Stomach (tissue), 9 donors: Measurements from ENCODE around the gene FNDC8. TPM values are rescaled to one million over a fixed set of nuclear protein-coding genes. Genes with fewer than 3 reads are reported as not detected.

ENCODE experiments used
- DNase-seq, 2 donors: peaks; one replicate each; pipeline versions ENCODE4 v3.0.0 to v3.0.0-alpha.2; 2013 to 2019
- H3K27ac ChIP-seq, 5 donors: fragments of 200-600 bp in 4 of 5; sonication (generic) in 4 of 5; one replicate each; pipeline ENCODE4 v1.5.1; 2013 to 2019; ENCODE audit warnings: mild to moderate bottlenecking in 1 of 5, moderate library complexity in 1 of 5
- H3K27me3 ChIP-seq, 3 donors: fragments of 200-600 bp; sonication (generic); one replicate each; pipeline ENCODE4 v1.5.1; 2017 to 2019; ENCODE audit warnings: mixed run types in 1 of 3
- H3K36me3 ChIP-seq, 4 donors: fragments of 200-600 bp; sonication (generic); 1 replicate in 3 of 4; 2 replicates in 1 of 4; pipeline ENCODE4 v1.5.1; 2016 to 2019
- H3K4me1 ChIP-seq, 4 donors: fragments of 200-600 bp; sonication (generic); one replicate each; pipeline ENCODE4 v1.5.1; 2016 to 2019
- H3K4me3 ChIP-seq, 4 donors: fragments of 200-600 bp; sonication (generic) in 3 of 4; one replicate each; pipeline ENCODE4 v1.5.1; 2016 to 2019; ENCODE audit warnings: mild to moderate bottlenecking in 1 of 4
- H3K9me3 ChIP-seq, 4 donors: fragments of 200-600 bp; sonication (generic); one replicate each; pipeline ENCODE4 v1.5.1; 2016 to 2019
- EP300 ChIP-seq: sonication (generic); formaldehyde crosslinking; IDR thresholded peaks from one replicate; pipeline ENCODE4 v1.6.1; 2017; ENCODE audit warnings: antibody characterized with exemption
- POLR2A ChIP-seq, 4 donors: fragments of 450-650 bp; IDR thresholded peaks; one replicate each; pipeline ENCODE4 v1.6.1; 2016; ENCODE audit warnings: antibody characterized with exemption in 4 of 4, control low read depth in 2 of 4, mild to moderate bottlenecking in 1 of 4, moderate library complexity in 1 of 4
- POLR2AphosphoS5 ChIP-seq, 3 donors: sonication (generic); formaldehyde crosslinking; IDR thresholded peaks; one replicate each; pipeline ENCODE4 v1.6.1; 2016; ENCODE audit warnings: antibody characterized with exemption in 3 of 3
- WGBS, 5 donors: extraction: QIAGEN DNeasy Blood & Tissue Kit in 3 of 5; methylation state at CpG; one replicate each; pipeline versions ENCODE4 v1.1.5 to v1.1.7; 2013 to 2018; 5-methylcytosine and 5-hydroxymethylcytosine counted together
- intact Hi-C: fragments of 100-400 bp; cut with DNase I; formaldehyde crosslinking; loops from one replicate; pipeline ENCODE4 v1.15.1; 2023; ENCODE audit warnings: low total_unique reads
- polyA plus RNA-seq, 3 donors: library from polyadenylated mRNA; stranded (reverse); fragments of 200-250 nt; gene quantifications; one replicate each; pipeline ENCODE4 v1.2.3, GENCODE V29; 2013
- total RNA-seq, 5 donors: library from RNA; depleted of rRNA; stranded (reverse); fragments of >200 nt; gene quantifications; one replicate each; pipeline versions ENCODE4 v1.1.0 to v1.2.3, GENCODE V29; 2014 to 2016
- TF ChIP-seq, protein P1 (sequence below), 7 experiments: fragments of 450-650 bp in 4 of 7; fragments of 200-600 bp in 3 of 7; sonication (generic) in 3 of 7; IDR thresholded peaks; one replicate each; pipeline ENCODE4 v1.5.1; 2016 to 2019; ENCODE audit warnings: antibody characterized with exemption in 7 of 7, control low read depth in 2 of 7, mild to moderate bottlenecking in 1 of 7
- donor health status: healthy with polysubstance abuse.
- donor health status: Bipolar disorder and iron deficiency.
- donor health status: healthy.

FNDC8 gene
- total and polyA plus RNA-seq, 8 donors: not detected

DNA sequence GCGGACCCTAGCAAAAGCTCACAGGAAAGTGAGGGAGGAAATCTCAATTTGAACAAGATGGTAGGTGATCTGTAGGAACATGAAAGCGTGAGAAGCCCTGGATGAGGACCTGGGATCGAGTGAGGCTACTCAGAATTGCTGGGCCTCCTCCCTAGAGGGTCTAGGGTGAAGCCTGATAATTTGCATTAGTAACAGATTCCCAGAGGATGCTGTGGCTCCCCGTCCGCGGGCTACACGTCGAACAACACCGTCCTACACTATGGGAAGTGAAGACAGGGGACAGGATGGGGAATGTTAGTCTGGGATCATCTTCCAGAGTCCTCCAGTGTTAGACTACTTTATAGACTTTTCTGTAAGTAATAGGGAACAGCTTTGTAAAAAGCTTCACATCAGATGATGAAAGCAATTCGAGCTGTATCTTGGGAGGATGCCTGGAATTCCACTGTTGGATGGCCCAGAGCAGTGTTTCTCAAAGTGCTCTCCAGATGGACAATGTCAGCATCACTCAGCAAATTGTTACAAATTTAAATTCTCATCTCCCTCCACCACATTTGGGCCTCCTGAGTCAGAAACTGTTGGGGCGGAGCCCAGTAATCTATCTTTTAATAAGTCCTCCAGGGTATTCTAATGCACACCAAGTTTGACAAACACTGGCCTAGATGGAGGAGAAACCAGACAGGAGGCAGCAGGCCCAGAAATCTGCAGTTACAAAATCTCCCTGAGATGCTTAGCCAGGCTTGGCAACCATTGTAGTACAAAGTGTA, 6.5 kb downstream of the FNDC8 start:
- H3K27me3 ChIP-seq: no peaks in the 10 kb centered on the region
- H3K27ac ChIP-seq: peak overlapping the region in 1 of 5 donors; percentile 20
- intact Hi-C loops: loop anchor here (10.0 kb wide), 1 partner anchor 583 kb away; no protein-coding TSS in a partner anchor
- no peaks in the 10 kb centered on the region for H3K9me3 ChIP-seq
- WGBS, 5 donors: 76 to 90% (median 82%) methylated on average over 11 of the region's 11 CpGs
- peaks cover 19 to 24% (median 23%) of the 10 kb centered on the region in 4 donors for H3K36me3 ChIP-seq
- H3K4me1 ChIP-seq: no peaks in the 10 kb centered on the region
- DNase-seq: peak in 1 of 2 donors; percentile 79
- no peak overlapping the region for H3K4me3 ChIP-seq
- TF ChIP-seq EP300: no peak

DNA sequence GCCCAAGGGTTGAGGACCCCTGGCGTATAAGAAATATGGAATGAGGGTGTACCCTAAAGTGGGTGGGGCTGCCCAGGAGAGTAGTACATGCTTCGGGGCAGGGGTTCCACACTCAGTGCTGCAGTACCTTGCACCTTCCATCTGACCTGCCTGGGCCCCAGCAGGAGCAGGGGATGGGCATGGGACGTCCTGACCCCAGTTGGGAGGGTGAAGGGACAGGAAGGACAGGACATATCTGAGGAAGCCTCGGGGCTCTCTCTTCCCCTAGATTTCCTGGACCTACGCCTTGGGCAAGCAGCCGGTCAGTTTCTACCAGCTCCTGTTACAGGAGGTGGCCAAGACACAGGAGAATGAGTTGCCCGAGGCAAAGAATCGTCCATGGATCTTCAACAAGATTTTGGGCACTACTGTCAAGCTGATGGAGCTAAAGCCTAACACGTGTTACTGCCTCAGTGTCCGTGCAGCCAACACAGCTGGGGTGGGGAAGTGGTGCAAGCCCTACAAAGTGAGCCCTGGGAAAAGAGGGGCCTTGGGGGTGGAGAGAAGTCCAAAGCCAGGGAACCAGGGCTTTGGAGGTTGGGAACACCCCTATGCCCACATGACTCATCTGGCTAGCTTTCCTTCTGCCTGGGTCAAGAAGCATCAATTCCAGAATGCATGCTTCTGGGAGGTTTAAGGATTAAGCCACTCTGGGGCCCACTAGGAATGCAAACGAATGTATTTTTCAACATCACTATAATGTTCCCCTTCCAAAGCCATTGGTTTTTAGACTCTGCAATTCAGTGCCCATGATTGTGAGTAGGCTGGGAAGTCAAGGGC, 7.9 kb downstream of the FNDC8 start:
- H3K27ac ChIP-seq: no peak overlapping the region
- 78 to 84% (median 81%) methylated on average over 11 of the region's 11 CpGs for WGBS, 5 donors
- H3K27me3 ChIP-seq: no peaks in the 10 kb centered on the region
- no peak for TF ChIP-seq EP300
- TF ChIP-seq POLR2A (IDR thresholded peaks at IDR 0.05): no peak
- TF ChIP-seq, protein P1, sequence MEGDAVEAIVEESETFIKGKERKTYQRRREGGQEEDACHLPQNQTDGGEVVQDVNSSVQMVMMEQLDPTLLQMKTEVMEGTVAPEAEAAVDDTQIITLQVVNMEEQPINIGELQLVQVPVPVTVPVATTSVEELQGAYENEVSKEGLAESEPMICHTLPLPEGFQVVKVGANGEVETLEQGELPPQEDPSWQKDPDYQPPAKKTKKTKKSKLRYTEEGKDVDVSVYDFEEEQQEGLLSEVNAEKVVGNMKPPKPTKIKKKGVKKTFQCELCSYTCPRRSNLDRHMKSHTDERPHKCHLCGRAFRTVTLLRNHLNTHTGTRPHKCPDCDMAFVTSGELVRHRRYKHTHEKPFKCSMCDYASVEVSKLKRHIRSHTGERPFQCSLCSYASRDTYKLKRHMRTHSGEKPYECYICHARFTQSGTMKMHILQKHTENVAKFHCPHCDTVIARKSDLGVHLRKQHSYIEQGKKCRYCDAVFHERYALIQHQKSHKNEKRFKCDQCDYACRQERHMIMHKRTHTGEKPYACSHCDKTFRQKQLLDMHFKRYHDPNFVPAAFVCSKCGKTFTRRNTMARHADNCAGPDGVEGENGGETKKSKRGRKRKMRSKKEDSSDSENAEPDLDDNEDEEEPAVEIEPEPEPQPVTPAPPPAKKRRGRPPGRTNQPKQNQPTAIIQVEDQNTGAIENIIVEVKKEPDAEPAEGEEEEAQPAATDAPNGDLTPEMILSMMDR (IDR thresholded peaks at IDR 0.05): no peak
- TF ChIP-seq POLR2AphosphoS5 (IDR thresholded peaks at IDR 0.05): no peak
- no peaks in the 10 kb centered on the region for H3K4me1 ChIP-seq
- H3K36me3 ChIP-seq: peaks cover 34 to 38% (median 37%) of the 10 kb centered on the region in 4 donors
- no peak overlapping the region for H3K4me3 ChIP-seq
- no peak for DNase-seq
- intact Hi-C loops: loop anchor here (10.0 kb wide), 1 partner anchor 585 kb away; no protein-coding TSS in a partner anchor
- no peaks in the 10 kb centered on the region for H3K9me3 ChIP-seq

DNA sequence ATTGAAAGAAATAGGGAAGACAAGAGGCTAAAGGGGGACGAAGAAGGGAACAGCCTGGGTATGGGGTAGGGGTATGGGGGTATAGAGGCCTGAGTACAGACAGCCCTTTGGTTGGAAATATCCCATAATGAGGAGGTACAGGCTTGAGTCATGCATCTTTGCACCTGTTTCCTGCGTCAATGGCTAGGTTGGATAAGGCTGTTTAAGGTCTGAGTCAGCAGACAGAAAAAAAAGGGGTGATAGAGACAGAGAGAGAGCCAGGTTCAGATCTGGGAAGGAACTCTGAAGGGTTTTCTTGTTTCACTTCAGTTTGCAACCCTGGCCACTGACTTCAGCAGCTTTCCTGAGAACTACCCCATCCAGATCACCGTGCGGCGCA, 8.5 kb downstream of the FNDC8 start:
- Histone ChIP-seq H3K27ac (no peak overlapping the region), H3K36me3 (peaks cover 40 to 44% (median 43%) of the 10 kb centered on the region in 4 donors), H3K4me3 (no peak overlapping the region), H3K4me1 (no peaks in the 10 kb centered on the region), H3K9me3 (no peaks in the 10 kb centered on the region), H3K27me3 (no peaks in the 10 kb centered on the region)
- intact Hi-C loops: loop anchor here (10.0 kb wide), 1 partner anchor 585 kb away; no protein-coding TSS in a partner anchor
- no peak for DNase-seq
- TF ChIP-seq POLR2AphosphoS5 (IDR thresholded peaks at IDR 0.05) (no peak), EP300 (no peak), POLR2A (IDR thresholded peaks at IDR 0.05) (no peak)
- 80 to 93% (median 92%) methylated on average over 5 of the region's 5 CpGs for WGBS, 5 donors

DNA sequence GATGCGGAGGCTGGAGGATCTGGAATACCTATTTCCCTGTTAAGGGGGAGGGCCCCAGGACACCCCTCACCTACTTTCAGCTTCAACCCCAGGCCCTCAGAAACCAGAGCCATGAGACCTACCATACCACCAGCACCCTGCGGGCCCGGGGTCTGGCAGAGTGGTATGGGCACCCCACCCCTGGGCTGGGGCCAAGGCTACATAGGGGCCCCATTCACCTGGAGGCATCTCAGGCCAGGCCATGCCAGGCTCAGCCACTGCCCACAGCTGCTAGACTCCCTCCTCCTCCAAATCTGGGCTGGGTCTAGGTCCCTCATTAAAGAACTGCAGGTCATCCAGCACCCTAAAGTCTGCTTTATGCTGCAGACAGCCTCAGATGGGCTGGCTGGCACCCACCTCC, 9.0 kb downstream of the FNDC8 start:
- TF ChIP-seq POLR2A (IDR thresholded peaks at IDR 0.05): no peak
- TF ChIP-seq, protein P1 (IDR thresholded peaks at IDR 0.05): no peak
- no peak for TF ChIP-seq POLR2AphosphoS5 (IDR thresholded peaks at IDR 0.05)
- TF ChIP-seq EP300: no peak
- H3K27ac ChIP-seq: no peak overlapping the region
- no peaks in the 10 kb centered on the region for H3K27me3 ChIP-seq
- peaks cover 44 to 48% (median 47%) of the 10 kb centered on the region in 4 donors for H3K36me3 ChIP-seq
- H3K9me3 ChIP-seq: no peaks in the 10 kb centered on the region
- no peaks in the 10 kb centered on the region for H3K4me1 ChIP-seq
- intact Hi-C loops: no loop called here
- DNase-seq: no peak
- no peak overlapping the region for H3K4me3 ChIP-seq
- WGBS, 5 donors: 85 to 100% (median 90%) methylated on average over 1 to 3 of the region's 3 CpGs

DNA sequence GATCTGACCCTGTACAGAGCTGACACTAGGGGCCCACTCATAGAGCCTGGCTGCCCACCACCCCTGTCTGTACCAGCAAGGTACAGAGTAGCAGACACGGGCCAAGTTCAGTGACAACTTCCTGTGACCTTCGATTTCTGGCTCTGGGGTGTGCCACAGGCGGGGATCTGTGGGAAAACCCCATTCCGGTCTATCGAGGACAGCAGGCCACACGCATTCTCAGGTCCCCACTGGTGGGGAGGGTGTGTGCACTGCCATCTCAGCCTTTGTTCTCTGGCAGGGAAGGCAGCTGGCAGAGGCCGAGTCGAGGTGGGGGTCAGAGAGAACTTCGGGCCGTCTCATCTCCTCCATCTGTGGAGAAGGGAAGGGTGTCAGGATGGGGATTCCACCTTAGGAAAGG, 10.7 kb downstream of the FNDC8 start:
- no peak overlapping the region for H3K27ac ChIP-seq
- no peak overlapping the region for H3K4me3 ChIP-seq
- peaks cover 58 to 65% (median 64%) of the 10 kb centered on the region in 4 donors for H3K36me3 ChIP-seq
- no peak for DNase-seq
- intact Hi-C loops: no loop called here
- H3K27me3 ChIP-seq: no peaks in the 10 kb centered on the region
- H3K9me3 ChIP-seq: no peaks in the 10 kb centered on the region
- TF ChIP-seq POLR2AphosphoS5 (IDR thresholded peaks at IDR 0.05) (no peak), POLR2A (IDR thresholded peaks at IDR 0.05) (no peak), EP300 (no peak)
- TF ChIP-seq, protein P1 (IDR thresholded peaks at IDR 0.05): no peak
- WGBS, 5 donors: 71 to 83% (median 77%) methylated on average over 5 to 10 of the region's 10 CpGs
- no peaks in the 10 kb centered on the region for H3K4me1 ChIP-seq
